H1 (cell line): ENCODE measurements around the gene B4GALNT3. TPM values are rescaled to one million over a fixed set of nuclear protein-coding genes. Genes with fewer than 3 reads are reported as not detected.

ENCODE experiments used
- CTCF ChIA-PET: fragments of 300-600 bp; sonication (Branson Sonifier 250); formaldehyde crosslinking; loops from one replicate; lab custom pipeline; 2021; ENCODE audit not compliant: partially characterized antibody; lab: Charles Lee
- POLR2A ChIA-PET: fragments of 300-600 bp; sonication (Branson Sonifier 250); formaldehyde crosslinking; loops from one replicate; lab custom pipeline; 2021; ENCODE audit warnings: inconsistent platforms; ENCODE audit not compliant: partially characterized antibody; lab: Charles Lee
- DNase-seq, 2 experiments: peaks; one replicate each; pipeline versions ENCODE4 v3.0.0 to v3.0.0-alpha.2; 2010 to 2022; ENCODE audit warnings: low spot score in 2 of 2, low read depth in 1 of 2, mixed read lengths in 1 of 2
- FAIRE-seq: peaks from 2 replicates; lab custom pipeline; 2011; peaks lifted over from hg19 to GRCh38; lab: Jason Lieb, UNC
- H2AFZ ChIP-seq: 2 replicates; pipeline ENCODE4 v1.8.1; 2012; ENCODE audit warnings: low read length, inconsistent platforms
- H2AK5ac ChIP-seq: 2 replicates; pipeline ENCODE4 v1.6.1; 2013; ENCODE audit warnings: low read depth, low read length
- H2BK120ac ChIP-seq: replicated peaks from 2 replicates; pipeline ENCODE3; 2013; ENCODE audit warnings: low read depth, low read length, inconsistent platforms
- H2BK12ac ChIP-seq: 2 replicates; pipeline ENCODE4 v1.6.1; 2013; ENCODE audit warnings: low read depth, low read length
- H2BK15ac ChIP-seq: 2 replicates; pipeline ENCODE4 v1.6.1; 2013; ENCODE audit warnings: low read length
- H2BK20ac ChIP-seq: 2 replicates; pipeline ENCODE4 v1.6.1; 2013; ENCODE audit warnings: low read length
- H2BK5ac ChIP-seq: 2 replicates; pipeline ENCODE4 v1.6.1; 2013; ENCODE audit warnings: low read depth, low read length
- H3K14ac ChIP-seq: 2 replicates; pipeline ENCODE4 v1.6.1; 2013; ENCODE audit warnings: inconsistent platforms; ENCODE audit not compliant: insufficient read length
- H3K18ac ChIP-seq: 2 replicates; pipeline ENCODE4 v1.6.1; 2013; ENCODE audit warnings: low read length; ENCODE audit errors: extremely low read depth
- H3K23ac ChIP-seq: 2 replicates; pipeline ENCODE4 v1.6.1; 2013; ENCODE audit warnings: inconsistent platforms; ENCODE audit not compliant: insufficient read length
- H3K23me2 ChIP-seq: 2 replicates; pipeline ENCODE4 v1.6.1; 2013; ENCODE audit warnings: low read depth, low read length
- H3K27ac ChIP-seq: 2 replicates; pipeline ENCODE4 v1.6.1; 2011; ENCODE audit warnings: low read depth, low read length, inconsistent platforms
- H3K27me3 ChIP-seq, 4 experiments: replicated peaks in 1 of 4; 1 replicate in 1 of 4; 2 replicates in 3 of 4; pipeline versions ENCODE4 v1.6.1 to v1.8.1; 2011 to 2013; ENCODE audit warnings: low read length in 3 of 4, mild to moderate bottlenecking in 3 of 4, inconsistent platforms in 2 of 4, mixed read lengths in 2 of 4, moderate library complexity in 1 of 4; ENCODE audit not compliant: control insufficient read depth in 3 of 4, insufficient read depth in 3 of 4; ENCODE audit errors: extremely low read depth in 1 of 4
- H3K36me3 ChIP-seq, 4 experiments: 2 replicates each; pipeline versions ENCODE4 v1.6.1 to v1.8.1; 2011 to 2013; ENCODE audit warnings: mild to moderate bottlenecking in 4 of 4, low read length in 3 of 4, moderate library complexity in 2 of 4, control low read depth in 1 of 4, inconsistent platforms in 1 of 4; ENCODE audit not compliant: insufficient read depth in 4 of 4, control insufficient read depth in 2 of 4
- H3K4ac ChIP-seq: replicated peaks from 2 replicates; pipeline ENCODE3; 2013; ENCODE audit warnings: low read length, low read depth, mixed read lengths, inconsistent platforms; ENCODE audit not compliant: insufficient read length
- H3K4me1 ChIP-seq, 4 experiments: replicated peaks in 1 of 4; 1 replicate in 1 of 4; 2 replicates in 3 of 4; pipeline versions ENCODE4 v1.6.1 to v1.8.1; 2011 to 2013; ENCODE audit warnings: low read length in 3 of 4, inconsistent platforms in 2 of 4, mixed read lengths in 1 of 4; ENCODE audit not compliant: insufficient read depth in 4 of 4, control insufficient read depth in 3 of 4
- H3K4me2 ChIP-seq, 2 experiments: 2 replicates each; pipeline versions ENCODE4 v1.6.1 to v1.8.1; 2011 to 2013; ENCODE audit warnings: low read depth in 2 of 2, low read length in 2 of 2, control low read depth in 1 of 2, inconsistent platforms in 1 of 2, mild to moderate bottlenecking in 1 of 2; ENCODE audit not compliant: insufficient read depth in 1 of 2
- H3K4me3 ChIP-seq, 4 experiments: fragments of 200-600, 300-600 bp in 1 of 4; sonication (generic), shearing (Covaris generic), sonication (Bioruptor Twin) in 1 of 4; 2 replicates each; pipeline versions ENCODE4 v1.5.1 to v1.8.1; 2011 to 2016; ENCODE audit warnings: low read length in 4 of 4, low read depth in 3 of 4, control low read depth in 2 of 4, inconsistent platforms in 2 of 4, mild to moderate bottlenecking in 2 of 4, mixed read lengths in 1 of 4, moderate library complexity in 1 of 4; ENCODE audit not compliant: insufficient read depth in 2 of 4; ENCODE audit errors: extremely low read depth in 1 of 4
- H3K56ac ChIP-seq: replicated peaks from 2 replicates; pipeline ENCODE3; 2013; ENCODE audit warnings: low read depth, mild to moderate bottlenecking, mixed read lengths, low read length, inconsistent platforms; ENCODE audit not compliant: insufficient read length
- H3K79me1 ChIP-seq: 2 replicates; pipeline ENCODE4 v1.6.1; 2013; ENCODE audit warnings: low read depth, low read length, control low read depth
- H3K79me2 ChIP-seq, 2 experiments: 2 replicates each; pipeline versions ENCODE4 v1.6.1 to v1.8.1; 2012 to 2013; ENCODE audit warnings: low read length in 2 of 2, mild to moderate bottlenecking in 2 of 2, inconsistent platforms in 1 of 2; ENCODE audit not compliant: insufficient read depth in 2 of 2, control insufficient read depth in 1 of 2
- H3K9ac ChIP-seq, 4 experiments: replicated peaks in 1 of 4; 1 replicate in 1 of 4; 2 replicates in 3 of 4; pipeline versions ENCODE4 v1.6.1 to v1.8.1; 2011 to 2013; ENCODE audit warnings: low read depth in 3 of 4, low read length in 3 of 4, control low read depth in 2 of 4, mild to moderate bottlenecking in 2 of 4, moderate library complexity in 2 of 4, inconsistent platforms in 1 of 4; ENCODE audit errors: extremely low read depth in 1 of 4
- H3K9me3 ChIP-seq, 2 experiments: 2 replicates each; pipeline versions ENCODE4 v1.6.1 to v1.8.1; 2012 to 2013; ENCODE audit warnings: mild to moderate bottlenecking in 2 of 2, moderate library complexity in 2 of 2, control low read depth in 1 of 2, inconsistent platforms in 1 of 2, low read depth in 1 of 2, low read length in 1 of 2, mixed read lengths in 1 of 2; ENCODE audit not compliant: insufficient read depth in 2 of 2
- H4K20me1 ChIP-seq, 2 experiments: replicated peaks in 1 of 2; 2 replicates each; pipeline versions ENCODE3 to v1.8.1; 2011 to 2013; ENCODE audit warnings: inconsistent platforms in 2 of 2, low read length in 2 of 2, mild to moderate bottlenecking in 1 of 2; ENCODE audit not compliant: insufficient read depth in 2 of 2, control insufficient read depth in 1 of 2
- H4K5ac ChIP-seq: 2 replicates; pipeline ENCODE4 v1.6.1; 2013; ENCODE audit warnings: low read length, low read depth, mixed read lengths, inconsistent platforms; ENCODE audit not compliant: insufficient read length
- H4K8ac ChIP-seq: 2 replicates; pipeline ENCODE4 v1.8.0; 2013; ENCODE audit warnings: mild to moderate bottlenecking, moderate library complexity, low read length, inconsistent platforms; ENCODE audit not compliant: insufficient read depth; ENCODE audit errors: extremely low read depth
- H4K91ac ChIP-seq: replicated peaks from 2 replicates; pipeline ENCODE3; 2013; ENCODE audit warnings: low read length, mixed read lengths, inconsistent platforms; ENCODE audit not compliant: insufficient read length
- BRCA1 ChIP-seq: IDR thresholded peaks from 2 replicates; pipeline ENCODE4 v1.6.1; 2012; ENCODE audit warnings: low read depth, low read length, improper control_type of control experiment
- CHD1 ChIP-seq: IDR thresholded peaks from 2 replicates; pipeline ENCODE4 v1.6.1; 2012; ENCODE audit warnings: low read depth, low read length, improper control_type of control experiment
- CREB1 ChIP-seq: IDR thresholded peaks from 2 replicates; pipeline ENCODE4 v1.6.1; 2012; ENCODE audit warnings: inconsistent platforms
- EP300 ChIP-seq, 2 experiments: IDR thresholded peaks; 1 replicate in 1 of 2; 2 replicates in 1 of 2; pipeline ENCODE4 v1.6.1; 2011 to 2012; ENCODE audit warnings: low read depth in 2 of 2, low read length in 2 of 2, mild to moderate bottlenecking in 2 of 2, borderline replicate concordance in 1 of 2, inconsistent platforms in 1 of 2, moderate library complexity in 1 of 2
- HDAC6 ChIP-seq: IDR thresholded peaks from one replicate; pipeline ENCODE4 v1.7.1; 2012; ENCODE audit warnings: low read depth, mild to moderate bottlenecking, inconsistent platforms, low read length, moderate library complexity
- POU5F1 ChIP-seq: IDR thresholded peaks from 2 replicates; pipeline ENCODE4 v1.6.1; 2011; ENCODE audit warnings: low read depth, mild to moderate bottlenecking, low read length, moderate library complexity
- RAD21 ChIP-seq, 2 experiments: IDR thresholded peaks in 1 of 2; conservative IDR thresholded peaks in 1 of 2; 2 replicates each; pipeline ENCODE4 v1.6.1; 2011; ENCODE audit warnings: low read depth in 2 of 2, low read length in 2 of 2, improper control_type of control experiment in 1 of 2, inconsistent platforms in 1 of 2, mild to moderate bottlenecking in 1 of 2, moderate library complexity in 1 of 2
- RBBP5 ChIP-seq: IDR thresholded peaks from 2 replicates; pipeline ENCODE4 v1.7.1; 2012; ENCODE audit warnings: low read depth, mild to moderate bottlenecking, inconsistent platforms, low read length, moderate library complexity, borderline replicate concordance
- SAP30 ChIP-seq: fragments of 300-600 bp; sonication (generic); IDR thresholded peaks from 2 replicates; pipeline ENCODE4 v1.7.1; 2012; ENCODE audit warnings: low read length, moderate library complexity, mild to moderate bottlenecking, inconsistent platforms; ENCODE audit not compliant: insufficient read depth, insufficient replicate concordance
- SIRT6 ChIP-seq: IDR thresholded peaks from one replicate; pipeline ENCODE4 v1.7.1; 2012; ENCODE audit warnings: low read length, inconsistent platforms
- SRF ChIP-seq: IDR thresholded peaks from 2 replicates; pipeline ENCODE4 v1.6.1; 2011; ENCODE audit warnings: mild to moderate bottlenecking, low read depth, low read length, moderate library complexity
- TAF1 ChIP-seq: IDR thresholded peaks from 2 replicates; pipeline ENCODE4 v1.6.1; 2011; ENCODE audit warnings: mild to moderate bottlenecking, low read depth, low read length
- TBP ChIP-seq: IDR thresholded peaks from 2 replicates; pipeline ENCODE4 v1.6.1; 2011; ENCODE audit warnings: low read depth, low read length, improper control_type of control experiment
- WGBS, 2 experiments: shearing (Covaris generic) in 1 of 2; methylation state at CpG; one replicate each; pipeline versions ENCODE4 v1.1.6 to v1.1.7; 2013 to 2015; ENCODE audit warnings: low lambda C conversion rate in 2 of 2, mixed read lengths in 2 of 2, inconsistent platforms in 1 of 2, low coverage in 1 of 2, missing lambda C conversion rate in 1 of 2; ENCODE audit not compliant: insufficient replicate concordance in 2 of 2, insufficient coverage in 1 of 2, insufficient read length in 1 of 2; ENCODE audit errors: extremely low coverage in 1 of 2, missing lambda C conversion rate in 1 of 2; 5-methylcytosine and 5-hydroxymethylcytosine counted together
- polyA plus RNA-seq, 7 experiments: library from polyadenylated mRNA; depleted of rRNA in 3 of 7; stranded (reverse) in 5 of 7; unstranded in 2 of 7; fragments of >200 nt in 5 of 7; fragments of 200-250 nt in 2 of 7; gene quantifications; 1 replicate in 5 of 7; 2 replicates in 1 of 7; 4 replicates in 1 of 7; pipeline versions ENCODE4 v1.2.1 to v1.2.3, GENCODE V29; 2011 to 2013; ENCODE audit warnings: missing spikeins in 2 of 7, mixed read lengths in 2 of 7
- total RNA-seq: library from RNA; stranded (reverse); fragmentation: NEBNext Ultra II Directional; extraction: Animal tissue kit (Norgen Biotek cat#: 25700); gene quantifications from 2 replicates; pipeline ENCODE4 v1.2.1, GENCODE V29; 2021
- TF ChIP-seq, protein P1 (sequence below): IDR thresholded peaks from 2 replicates; pipeline ENCODE4 v1.6.1; 2012; ENCODE audit warnings: inconsistent platforms

The B4GALNT3 gene
- total and polyA plus RNA-seq, 2 of the 8 experiments (the other 6 are each of a cell fraction or from before 2014, with no cell fraction given) = 12.5 to 20.3 TPM

DNA sequence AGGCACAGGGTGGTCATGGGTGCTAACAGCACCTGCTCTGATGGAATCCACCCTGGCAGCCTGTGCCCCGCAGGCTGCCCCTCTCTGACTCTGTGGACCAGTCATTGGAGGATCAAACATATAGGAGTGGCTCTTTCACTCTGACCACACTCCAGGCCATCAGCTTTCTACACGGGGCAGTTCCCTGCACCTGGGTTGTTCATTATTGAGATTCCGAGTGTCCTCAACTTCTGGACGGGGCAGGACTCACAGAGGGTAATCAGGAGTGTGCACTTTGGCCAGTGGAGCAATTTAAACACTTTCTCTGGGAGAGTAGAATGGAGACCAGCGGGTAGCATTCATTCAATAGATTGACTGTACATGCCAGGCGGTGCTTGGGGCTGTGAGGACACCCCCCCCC is 108.7 kb downstream of the B4GALNT3 start:
- Histone ChIP-seq H3K27ac (no peak overlapping the region), H3K23me2 (peaks cover 9% of the 10 kb centered on the region), H3K9me3 (no peaks in the 10 kb centered on the region), H4K8ac (no peak overlapping the region), H2BK15ac (no peak overlapping the region), H3K14ac (no peak overlapping the region), H3K4ac (no peak overlapping the region), H3K56ac (no peak overlapping the region), H2BK20ac (no peak overlapping the region), H2BK12ac (no peak overlapping the region), H2BK5ac (no peak overlapping the region), H3K36me3 (no peaks in the 10 kb centered on the region), H3K4me2 (no peak overlapping the region), H2AK5ac (no peak overlapping the region), H3K79me2 (no peaks in the 10 kb centered on the region), H3K23ac (no peak overlapping the region), H3K4me1 (peaks cover 0 to 9% (median 6%) of the 10 kb centered on the region in 4 experiments; a peak in 5 of 7 replicates), H3K4me3 (no peak overlapping the region), H4K91ac (no peak overlapping the region), H4K20me1 (no peaks in the 10 kb centered on the region), H4K5ac (no peak overlapping the region), H3K79me1 (no peaks in the 10 kb centered on the region), H3K27me3 (peaks cover 0 to 4% (median 3%) of the 10 kb centered on the region in 4 experiments; a peak in 2 of 7 replicates), H3K18ac (no peak overlapping the region; the same call in 1 of the 2 replicates), H2AFZ (no peak overlapping the region), H3K9ac (no peak overlapping the region), H2BK120ac (no peak overlapping the region)
- CTCF ChIA-PET = interaction anchor here (1.0 to 3.6 kb wide), 7 partner anchors 9 to 246 kb away, joined by 3 to 18 read pairs (median 10); no protein-coding TSS in a partner anchor
- 86% methylated on average over 6 of the region's 6 CpGs; no CpG with 5 or more reads in 1 of the 2 experiments for WGBS, 2 experiments
- DNase-seq (no peak), FAIRE-seq (no peak)
- POLR2A ChIA-PET = no interaction called here
- TF ChIP-seq HDAC6 (no peak), EP300 (IDR thresholded peaks at IDR 0.05; ENCODE audit: borderline replicate concordance in 1 of 2, low read depth in 2 of 2, low read length in 2 of 2) (no peak), RBBP5 (no peak), CHD1 (no peak), POU5F1 (no peak), BRCA1 (no peak), SRF (no peak), TAF1 (no peak), SAP30 (no peak), CREB1 (no peak), SIRT6 (no peak), RAD21 (IDR thresholded peaks at IDR 0.05 in 1 of 2, conservative IDR thresholded peaks at IDR 0.05 in 1 of 2; ENCODE audit: low read depth in 2 of 2, low read length in 2 of 2) (no peak), TBP (no peak)
- TF ChIP-seq, protein P1, sequence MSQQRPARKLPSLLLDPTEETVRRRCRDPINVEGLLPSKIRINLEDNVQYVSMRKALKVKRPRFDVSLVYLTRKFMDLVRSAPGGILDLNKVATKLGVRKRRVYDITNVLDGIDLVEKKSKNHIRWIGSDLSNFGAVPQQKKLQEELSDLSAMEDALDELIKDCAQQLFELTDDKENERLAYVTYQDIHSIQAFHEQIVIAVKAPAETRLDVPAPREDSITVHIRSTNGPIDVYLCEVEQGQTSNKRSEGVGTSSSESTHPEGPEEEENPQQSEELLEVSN = no peak
